ENCODE data around the gene TBC1D8.

Gene TBC1D8

DNA sequence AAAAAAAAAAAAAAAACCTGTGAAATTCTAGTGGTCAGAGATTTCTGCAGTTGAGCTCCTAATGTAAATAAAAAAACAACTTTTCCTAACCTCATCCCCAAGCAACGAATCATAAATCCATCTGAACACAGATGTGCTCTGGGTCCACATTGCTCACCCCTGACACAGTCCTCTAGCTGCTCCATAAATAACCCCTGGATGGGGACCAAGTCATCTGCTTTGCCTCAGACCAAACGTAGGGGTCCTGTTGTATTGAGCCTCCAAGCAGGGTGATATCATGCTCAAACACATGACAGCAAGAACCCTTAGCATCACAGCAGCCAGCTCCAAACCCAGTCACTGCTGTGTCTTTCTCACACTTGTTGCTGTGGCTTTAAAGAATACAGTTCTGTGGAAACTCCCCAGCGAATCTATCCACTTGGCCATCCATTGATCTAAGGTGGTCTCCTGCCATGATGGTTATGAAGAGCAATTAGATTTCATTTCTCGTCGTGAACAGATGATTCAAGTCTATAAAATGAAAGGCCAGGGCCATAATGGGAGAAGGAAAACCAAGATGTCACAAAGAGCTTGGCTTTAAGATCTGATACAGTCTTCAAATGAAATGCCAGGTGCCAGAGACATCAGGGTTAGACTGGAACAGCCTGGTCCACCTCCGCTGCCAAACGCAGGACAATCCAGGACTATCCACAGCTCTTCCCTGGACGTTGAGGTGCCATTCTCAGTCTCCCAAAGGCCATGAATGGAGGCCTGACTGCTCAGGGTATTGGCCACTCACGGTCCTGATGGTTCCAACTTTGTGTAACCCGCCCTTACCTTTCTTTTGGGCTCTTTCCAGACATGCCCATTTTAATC lies 39.0 kb downstream of the TBC1D8 start:
- DNase-seq (ENCODE audit: low read depth): no peak

DNA sequence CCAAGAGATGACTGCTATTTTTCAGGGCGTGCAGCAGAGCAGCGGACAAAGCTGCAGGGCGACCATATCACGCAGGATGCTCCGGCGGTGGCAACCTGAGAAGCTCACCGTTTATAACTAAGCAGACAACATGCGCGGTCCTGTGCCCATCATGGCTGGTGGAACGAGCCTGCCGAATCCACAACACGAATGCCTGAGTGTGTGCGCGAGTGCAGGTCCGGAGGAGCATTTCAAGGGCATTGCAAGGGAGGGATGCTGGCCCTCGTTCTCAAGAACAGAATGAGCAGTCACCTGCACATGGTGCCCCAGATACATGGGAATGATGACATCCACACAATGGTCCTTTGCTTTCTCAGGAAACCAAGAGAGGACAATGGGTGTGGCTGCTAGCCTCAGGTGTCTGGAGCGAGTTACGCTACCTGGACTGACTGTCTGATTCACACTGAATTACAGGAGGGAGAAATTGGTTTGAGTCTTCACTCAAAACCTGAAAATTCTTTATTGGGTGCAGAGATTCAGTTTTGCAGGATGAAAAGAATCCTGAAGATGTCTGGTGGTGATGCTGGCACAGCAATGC lies 39.8 kb downstream of the TBC1D8 start:
- no peak for DNase-seq (ENCODE audit: low read depth)

DNA sequence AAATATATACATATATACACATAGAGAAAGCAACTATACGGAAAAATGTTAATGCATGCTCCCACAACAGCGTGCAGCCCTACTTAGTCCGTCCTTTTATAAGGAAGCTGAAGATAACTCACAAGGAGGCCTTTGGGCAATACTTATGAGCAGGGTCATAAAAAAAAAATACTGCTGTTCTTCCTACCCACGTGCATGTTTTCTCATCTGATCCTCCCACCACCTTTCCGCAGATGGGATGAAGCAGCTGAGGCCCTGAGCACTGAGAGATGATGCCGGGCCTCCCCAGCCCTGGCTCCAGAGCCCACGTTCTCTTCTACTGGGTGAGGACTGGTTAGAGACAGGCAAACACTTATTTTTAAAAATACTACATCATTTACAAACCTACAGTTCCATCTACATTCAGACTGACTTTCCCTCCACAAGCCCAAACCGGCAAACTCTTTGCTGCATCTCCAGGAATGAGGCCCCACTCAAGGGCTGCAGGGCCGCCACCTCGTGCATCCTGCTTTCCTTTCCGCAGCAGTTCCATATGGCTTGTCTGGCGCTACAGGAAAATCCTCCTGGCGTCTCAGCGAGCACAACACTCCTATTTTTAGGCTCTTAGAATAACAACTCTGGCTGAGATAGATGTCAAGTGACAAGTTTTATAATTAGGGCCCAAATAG lies 41.6 kb downstream of the TBC1D8 start:
- no peak for DNase-seq (ENCODE audit: low read depth)

DNA sequence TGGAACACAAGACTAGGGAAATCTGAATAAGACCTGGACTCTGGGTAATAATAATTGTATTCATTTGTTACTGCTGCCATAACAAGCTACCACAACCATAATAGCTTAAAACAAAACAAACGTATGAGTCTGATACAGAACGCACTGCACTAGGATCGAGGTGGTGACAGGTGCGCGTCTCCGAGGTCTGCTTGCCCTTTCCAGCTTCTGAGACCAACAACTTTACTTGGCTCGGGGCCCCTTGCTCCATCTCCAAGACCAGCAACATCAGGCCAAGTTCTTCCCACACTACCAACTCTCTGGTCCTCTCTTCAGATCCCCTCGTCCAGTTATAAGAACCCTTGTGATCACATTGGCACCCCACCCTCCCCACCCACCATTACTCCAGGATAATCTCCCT lies 42.8 kb downstream of the TBC1D8 start:
- DNase-seq (ENCODE audit: low read depth): no peak

DNA sequence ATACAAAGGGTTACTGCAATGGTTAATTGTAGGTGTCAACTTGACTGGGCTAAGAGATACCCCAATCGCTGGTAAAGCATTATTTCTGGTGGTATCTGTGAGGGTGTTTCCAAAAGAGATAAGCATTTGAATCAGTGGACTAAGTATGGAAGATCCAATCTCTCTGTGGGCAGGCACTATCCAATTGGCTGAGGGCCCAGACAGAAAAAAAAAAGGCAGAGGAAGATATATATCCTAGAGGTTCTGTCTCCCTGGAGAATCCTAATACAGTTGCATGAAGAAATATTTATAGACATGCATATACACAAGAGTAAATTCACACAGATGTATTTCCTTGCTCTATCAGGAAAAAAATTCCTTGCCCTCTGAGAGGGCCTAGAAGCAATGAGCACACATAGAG lies 43.9 kb downstream of the TBC1D8 start:
- DNase-seq (ENCODE audit: low read depth): no peak

DNA sequence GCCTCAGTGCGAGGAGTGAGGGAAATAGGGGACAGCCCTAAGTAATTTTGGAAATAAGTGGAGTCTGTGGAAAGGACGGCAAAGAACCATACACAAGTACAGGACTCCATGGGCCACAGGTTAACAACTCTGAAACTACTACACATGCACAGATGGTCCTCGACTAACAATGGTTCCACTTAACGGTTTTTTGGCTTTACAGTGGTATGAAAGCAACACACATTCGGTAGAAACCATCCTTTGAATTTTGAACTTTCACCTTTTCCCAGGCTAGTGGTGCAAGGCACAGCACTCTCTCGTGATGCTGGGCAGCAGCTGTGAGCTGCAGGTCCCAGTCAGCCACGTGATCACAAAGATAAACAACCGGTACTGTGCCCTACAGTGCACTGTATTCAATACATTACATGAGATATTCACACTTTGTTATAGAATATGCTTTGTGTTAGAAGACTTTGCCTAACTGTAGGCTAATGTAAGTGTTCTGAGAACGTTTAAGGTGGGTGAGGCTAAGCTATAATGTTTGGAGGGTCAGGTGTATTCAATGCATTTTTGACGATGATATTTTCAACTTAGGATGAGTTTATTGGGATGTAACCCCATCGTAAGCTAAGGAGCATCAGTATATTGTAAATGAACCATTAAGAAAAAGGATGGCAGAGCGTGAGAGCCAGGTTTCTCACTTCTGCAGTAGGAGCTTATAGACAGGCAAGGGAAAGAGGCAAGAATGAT lies 44.6 kb downstream of the TBC1D8 start:
- DNase-seq (ENCODE audit: low read depth): no peak

DNA sequence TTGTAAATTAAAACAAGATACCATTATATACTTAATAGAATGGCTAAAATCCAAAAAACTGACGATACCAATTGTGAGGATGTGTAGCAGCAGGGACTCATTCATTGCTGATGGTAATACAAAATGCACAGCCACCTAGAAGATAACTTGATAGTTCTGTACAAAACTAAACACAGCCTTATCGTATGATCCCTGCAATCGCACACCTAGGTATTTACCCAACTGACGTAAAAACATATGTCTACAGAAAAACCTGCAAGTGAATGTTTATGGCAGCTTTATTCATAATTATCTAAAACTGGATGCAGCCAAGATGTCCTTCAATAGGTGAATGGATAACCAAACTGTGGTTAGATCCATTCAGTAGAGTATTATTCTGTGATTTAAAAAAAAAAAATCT lies 45.5 kb downstream of the TBC1D8 start:
- DNase-seq (ENCODE audit: low read depth): no peak

DNA sequence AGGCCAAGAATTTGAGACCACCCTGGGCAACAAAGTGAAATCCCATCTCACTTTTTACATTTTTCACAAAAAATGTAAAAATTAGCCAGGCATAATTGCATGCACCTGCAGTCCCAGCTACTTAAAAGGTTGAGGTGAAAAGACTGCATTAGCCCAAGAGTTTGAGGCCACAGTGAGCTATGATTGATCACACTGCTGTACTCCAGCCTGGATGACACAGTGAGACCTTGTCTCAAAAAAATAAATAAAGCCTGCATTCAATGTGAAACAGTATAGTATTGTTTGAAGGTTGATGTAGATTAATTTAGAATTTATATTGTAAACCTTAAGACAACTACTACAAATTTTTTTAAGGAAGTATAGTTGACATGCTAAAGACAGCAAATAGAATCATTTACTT lies 53.5 kb downstream of the TBC1D8 start:
- no peak for DNase-seq (ENCODE audit: low read depth)

DNA sequence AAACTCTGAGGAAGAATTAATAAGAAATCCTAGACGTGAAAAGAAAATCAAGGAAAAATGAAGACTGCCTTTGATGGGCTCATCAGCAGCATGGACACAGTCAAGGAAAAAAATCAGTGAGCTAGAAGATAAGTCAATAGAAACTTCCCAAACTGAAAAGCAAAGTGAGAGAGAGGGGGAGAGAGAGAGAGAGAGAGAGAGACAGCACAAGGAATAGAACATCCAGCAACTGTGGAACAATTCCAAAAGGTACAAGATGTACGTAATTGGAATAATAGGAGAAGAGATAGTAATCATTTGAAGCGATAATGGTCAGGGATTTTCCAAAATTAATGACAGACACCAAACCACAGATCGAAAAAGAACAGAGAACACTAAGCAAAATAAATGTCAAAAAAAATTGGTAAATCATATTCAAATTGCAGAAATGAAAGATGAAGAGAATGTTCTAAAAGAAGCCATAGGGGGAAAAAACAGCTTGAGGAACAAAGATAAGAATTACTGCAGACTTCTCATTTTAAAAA lies 54.5 kb downstream of the TBC1D8 start:
- no peak for DNase-seq (ENCODE audit: low read depth)

DNA sequence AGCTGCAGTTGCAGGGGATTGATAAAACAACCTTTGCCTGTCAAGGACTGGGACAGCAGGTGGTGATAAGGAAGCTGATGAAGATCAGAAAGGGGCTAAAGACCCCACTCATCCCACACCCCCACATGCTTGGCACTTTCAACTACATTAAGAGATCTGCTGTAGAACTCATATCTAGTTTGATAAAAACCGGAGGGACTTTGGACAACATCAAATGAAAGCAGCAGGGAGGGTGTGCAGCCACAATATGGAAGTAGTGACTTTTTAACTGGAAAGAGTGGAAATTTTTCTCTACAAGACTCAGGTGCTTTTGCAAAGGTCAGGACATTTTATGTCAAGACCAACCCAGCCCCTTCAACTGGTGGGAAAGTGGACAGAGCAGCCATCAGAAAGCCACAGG lies 56.8 kb downstream of the TBC1D8 start:
- DNase-seq (ENCODE audit: low read depth): no peak

DNA sequence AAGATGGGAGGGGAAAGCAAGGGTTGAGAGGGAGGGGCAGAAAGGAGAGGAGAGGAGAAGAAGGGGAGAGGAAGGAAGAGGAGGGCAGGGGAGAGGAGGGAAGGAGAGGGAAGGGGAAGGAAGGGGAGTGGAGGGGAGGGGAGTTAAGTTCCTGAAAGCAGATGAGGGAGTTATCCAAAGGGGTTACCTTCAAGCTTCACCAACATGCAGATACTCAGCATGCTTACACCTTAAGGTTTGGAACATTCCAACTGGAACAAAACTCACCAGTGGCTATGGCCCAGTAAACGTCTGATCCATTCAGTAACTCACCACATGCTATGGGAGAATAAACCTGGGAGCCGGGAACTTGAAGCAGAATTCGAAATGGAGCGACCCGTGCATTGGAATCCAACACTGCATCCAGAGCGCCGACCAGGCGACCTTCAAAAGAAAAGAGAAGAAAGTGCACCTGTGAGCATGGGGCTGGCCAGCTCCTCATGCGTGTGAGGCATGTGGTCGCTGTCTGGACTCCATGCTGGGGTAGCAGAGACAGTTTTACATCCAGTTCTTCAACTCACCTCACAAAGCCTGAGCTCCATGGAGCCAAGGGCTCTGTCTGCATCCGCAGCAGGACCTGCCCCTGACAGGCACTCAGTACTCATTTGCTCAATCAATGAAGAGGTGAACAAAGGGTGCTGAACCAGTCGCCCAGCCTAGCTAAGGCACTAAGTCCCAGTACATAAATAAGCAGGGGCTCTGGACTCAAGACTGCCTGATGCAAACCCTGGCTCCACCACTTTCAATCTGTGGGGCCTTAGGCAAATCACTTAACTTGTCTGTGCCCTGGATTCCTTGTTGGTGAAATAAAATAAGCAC lies 61.0 kb downstream of the TBC1D8 start:
- no peak for DNase-seq (ENCODE audit: low read depth)

DNA sequence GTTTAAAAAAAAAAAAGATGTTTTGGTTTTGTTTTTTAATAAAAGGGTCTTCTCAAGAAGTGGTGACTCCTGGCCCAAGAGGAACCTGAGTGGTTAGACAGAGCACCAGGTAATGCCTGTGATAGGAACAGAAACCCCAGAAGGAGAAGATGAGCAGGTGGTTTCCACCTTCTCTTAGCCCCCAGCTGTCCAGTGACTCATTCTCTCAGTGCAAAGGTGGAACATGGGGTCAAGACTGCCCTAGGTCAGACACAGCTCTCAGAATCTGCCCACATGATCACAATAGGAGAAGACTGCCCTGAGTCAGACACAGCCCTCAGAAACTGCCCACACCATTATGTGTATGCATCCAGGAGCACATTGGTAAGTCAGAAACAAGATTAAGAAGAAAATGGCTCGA lies 61.8 kb downstream of the TBC1D8 start:
- no peak for DNase-seq (ENCODE audit: low read depth)

DNA sequence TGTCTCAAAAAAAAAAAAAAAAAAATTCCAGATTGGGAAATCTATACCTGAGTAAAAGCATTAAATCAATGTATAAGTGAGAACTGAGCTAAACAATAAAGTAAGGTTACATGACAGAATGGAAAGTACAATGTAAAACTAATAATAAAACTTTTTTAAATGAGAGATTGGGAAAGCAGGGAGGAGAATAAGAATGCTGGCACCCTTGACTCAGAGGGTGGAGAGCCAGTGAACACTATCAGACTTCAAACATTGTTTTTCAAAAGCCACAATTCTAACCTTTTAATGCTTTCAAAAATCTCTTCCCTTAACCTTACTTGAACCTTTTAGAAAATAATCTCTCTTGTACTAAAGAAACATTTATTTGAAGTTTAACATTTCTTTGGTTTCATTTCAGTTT lies 63.5 kb downstream of the TBC1D8 start:
- no peak for DNase-seq (ENCODE audit: low read depth)

DNA sequence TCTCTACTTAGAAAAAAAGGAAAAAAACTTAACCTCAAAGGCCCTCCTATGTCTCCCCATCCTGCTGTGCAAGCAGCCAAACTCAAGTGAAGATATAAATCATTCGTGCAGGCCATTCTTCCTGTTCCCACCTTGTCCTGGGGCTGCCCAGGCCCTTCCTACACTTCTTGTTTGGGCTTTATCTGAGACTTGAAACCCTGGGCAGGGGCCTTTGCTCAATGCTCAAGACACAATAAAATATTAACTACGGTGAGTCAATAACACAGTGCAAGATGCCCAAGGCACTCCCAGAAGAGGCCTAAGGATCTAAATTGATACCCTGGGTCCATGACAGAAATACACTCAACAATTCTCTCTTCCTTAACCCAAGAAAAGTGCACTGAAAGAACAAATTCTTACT lies 67.6 kb downstream of the TBC1D8 start:
- DNase-seq (ENCODE audit: low read depth): no peak

DNA sequence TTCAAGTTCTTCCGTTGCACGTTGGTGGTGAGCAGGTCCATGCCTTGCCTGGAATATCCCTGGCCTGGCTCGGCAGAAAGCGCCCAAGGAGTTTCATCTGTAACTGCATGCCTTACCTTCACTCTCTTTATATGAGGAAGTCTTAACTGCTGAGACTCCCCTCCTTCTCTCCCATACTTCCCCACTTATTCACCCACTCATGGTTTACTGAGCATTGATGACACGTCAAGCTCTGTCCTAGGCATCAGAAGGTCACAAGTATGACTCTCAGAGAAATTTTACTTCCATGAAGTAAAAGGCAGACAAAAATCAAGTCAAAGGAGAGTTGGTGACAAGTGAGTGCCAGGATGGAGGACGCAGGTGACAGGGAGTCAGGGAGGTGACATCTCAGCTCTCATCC lies 68.2 kb downstream of the TBC1D8 start:
- no peak for DNase-seq (ENCODE audit: low read depth)

DNA sequence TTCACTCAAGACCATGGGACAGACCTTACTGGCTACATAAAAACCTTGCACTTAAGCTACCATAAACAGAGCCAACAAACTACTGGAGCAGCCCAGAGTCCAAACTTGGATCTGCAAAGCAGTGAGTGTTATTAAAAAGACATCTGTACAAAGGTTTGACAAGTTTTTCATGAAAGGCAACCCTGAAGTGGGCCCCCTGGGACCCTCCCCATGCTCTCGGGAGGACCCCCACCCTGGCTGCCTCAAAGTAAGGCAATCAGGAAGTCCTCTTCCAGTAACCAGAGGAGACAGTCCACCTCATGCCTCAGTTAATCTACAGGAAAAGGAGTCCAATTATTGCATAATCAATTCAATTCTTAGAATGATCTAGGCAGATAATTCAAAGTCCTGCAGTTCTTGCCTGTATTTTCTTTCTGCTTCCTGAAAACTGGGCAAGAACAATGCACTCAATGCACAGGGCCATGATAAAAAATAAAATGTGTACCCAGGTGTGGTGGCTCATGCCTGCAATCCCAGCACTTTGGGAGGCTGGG lies 69.7 kb downstream of the TBC1D8 start:
- no peak for DNase-seq (ENCODE audit: low read depth)

DNA sequence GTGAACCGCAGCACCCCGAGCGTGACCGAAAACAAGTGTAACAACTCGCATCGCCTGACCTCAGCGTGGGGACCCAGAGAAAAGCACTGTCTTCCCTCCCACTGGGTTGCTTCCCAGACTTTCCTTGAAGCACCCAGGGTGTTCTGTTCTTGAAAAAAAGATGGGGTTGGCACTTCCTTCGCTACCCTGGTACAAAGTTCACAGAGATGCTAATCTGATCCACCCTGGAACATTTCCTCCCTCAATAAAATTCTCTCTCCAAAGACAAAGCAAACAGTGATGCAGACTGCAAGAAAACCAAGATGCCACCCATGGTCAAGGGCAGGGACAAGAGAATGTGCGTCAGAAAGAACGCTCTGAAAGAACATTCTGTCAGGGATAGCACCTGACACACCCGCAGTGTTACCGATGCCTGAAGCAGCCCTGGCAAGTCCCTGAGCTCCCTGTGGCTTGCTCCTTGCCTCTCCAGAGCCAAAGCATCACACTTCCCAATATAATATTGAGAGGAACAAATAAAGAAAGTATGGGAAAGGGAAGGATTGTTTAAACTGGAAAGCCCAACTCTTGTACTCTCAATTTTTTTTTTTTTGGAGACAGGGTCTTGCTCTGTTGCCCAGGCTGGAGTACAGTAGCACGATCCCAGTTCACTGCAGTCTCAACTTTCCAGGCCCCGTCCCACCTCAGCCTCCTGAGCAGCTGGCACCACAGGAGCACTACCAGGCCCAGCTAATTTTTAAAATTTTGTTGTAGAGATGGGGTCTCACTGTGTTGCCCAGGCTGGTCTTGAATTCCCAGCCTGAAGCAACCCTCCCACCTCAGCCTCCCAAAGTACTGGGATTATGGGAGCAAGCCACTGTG lies 70.7 kb downstream of the TBC1D8 start:
- DNase-seq (ENCODE audit: low read depth): no peak

DNA sequence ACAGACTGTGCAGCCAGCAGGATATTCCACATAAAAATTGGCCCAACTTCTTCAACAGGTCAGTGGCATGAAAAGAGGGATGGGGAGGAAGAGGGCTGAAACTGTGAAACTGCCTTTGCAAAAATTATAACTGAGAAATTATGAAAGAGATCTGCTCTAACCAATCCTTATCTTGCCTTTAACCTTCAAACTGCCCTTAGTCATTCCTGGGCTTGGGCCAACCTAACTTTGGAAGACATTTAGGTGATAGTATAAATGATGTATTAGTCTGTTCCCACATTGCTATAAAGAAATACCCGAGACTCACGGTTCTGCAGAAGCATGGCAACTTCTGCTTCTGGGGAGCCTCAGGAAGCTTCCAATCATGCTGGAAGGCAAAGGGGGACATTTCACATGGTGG lies 74.6 kb downstream of the TBC1D8 start:
- DNase-seq (ENCODE audit: low read depth): no peak

DNA sequence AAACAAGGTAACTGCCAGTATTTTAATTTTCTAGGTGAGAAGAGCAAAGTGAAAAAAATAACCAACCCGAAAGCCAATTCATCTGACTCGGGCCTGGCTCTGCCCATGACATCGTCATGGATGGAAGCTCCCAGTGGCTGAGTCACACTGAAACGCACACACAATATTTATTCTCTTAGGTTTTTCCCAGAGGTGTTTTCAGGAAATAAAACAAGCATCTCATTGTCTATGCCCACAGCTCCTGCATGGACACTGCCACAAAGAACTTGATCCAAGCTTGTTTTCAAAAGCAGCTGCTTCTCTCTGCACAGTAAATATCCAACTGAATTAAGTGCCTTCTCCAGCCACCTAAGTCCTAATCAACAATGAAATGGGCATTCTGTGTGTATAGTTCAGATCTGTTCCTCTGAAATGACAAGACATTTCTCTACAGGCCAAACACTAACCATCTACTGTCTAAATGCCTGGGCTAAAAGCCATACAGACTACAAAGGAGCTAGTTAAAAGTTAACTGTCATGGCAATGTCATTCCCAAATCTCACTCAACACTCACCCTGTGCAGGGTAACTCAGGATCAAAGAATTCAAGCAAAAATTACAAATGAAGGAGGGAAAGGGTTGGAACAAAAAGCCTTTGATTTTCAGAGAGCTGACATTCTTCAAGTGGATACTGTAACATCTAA lies 86.2 kb downstream of the TBC1D8 start:
- DNase-seq (ENCODE audit: low read depth): no peak

DNA sequence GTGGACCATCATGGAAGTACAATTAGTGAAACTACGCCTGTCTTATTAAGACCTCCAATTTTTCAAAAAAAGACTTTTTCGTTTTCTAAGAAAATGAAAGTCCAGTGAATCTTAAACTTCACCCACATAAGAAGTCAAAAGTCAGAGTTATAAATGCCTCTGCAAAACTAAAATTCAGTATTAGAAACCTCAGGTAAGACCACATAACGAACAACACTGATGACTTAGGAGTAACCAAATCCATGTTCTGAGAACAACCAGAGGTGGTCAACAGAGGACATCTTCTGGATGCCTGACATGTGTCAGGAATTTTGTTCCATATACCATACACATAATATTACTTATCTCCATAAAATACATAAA lies 86.7 kb downstream of the TBC1D8 start:
- DNase-seq (ENCODE audit: low read depth): no peak
